CD4-positive, alpha-beta T cell treated with Interleukin-6 for 4 hours (primary cell): Measurements from ENCODE around the gene NEUROD1.

Source experiments
- DNase-seq: peaks from one replicate; pipeline ENCODE4 v3.0.0-alpha.2; 2020; ENCODE audit warnings: mixed read lengths

The NEUROD1 gene

DNA sequence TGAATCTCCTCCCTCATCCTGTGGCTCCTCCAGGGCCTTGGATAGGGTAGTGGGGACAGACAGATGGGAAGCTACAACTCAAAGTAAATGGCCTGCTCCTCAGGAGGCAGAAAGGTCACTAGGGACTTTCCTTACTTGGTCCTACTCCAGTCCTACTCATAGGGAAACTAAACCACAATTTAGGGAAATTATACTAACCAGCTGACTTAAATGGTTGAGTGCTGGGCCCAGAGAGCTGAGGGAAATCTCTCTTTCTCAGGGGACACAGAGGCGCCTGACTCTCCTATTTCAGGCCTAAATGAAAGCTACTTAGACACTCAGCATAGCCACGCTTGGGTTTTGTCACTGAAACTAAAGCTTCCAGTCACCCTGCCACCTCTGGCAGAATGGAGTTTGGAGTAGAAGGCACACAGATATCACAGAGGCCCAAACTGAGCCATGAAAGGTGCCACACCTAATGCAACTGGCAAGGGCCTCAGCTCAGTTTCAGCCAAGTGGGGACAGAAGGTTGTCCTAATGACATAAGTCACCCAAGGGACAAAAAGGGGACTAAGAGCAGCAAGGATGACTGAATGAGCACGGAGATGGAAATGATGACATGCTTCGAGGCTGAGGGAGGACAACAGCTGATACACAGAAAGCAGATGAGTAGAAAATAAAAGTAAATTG is 47.5 kb downstream of the NEUROD1 start:
- DNase-seq = no peak

DNA sequence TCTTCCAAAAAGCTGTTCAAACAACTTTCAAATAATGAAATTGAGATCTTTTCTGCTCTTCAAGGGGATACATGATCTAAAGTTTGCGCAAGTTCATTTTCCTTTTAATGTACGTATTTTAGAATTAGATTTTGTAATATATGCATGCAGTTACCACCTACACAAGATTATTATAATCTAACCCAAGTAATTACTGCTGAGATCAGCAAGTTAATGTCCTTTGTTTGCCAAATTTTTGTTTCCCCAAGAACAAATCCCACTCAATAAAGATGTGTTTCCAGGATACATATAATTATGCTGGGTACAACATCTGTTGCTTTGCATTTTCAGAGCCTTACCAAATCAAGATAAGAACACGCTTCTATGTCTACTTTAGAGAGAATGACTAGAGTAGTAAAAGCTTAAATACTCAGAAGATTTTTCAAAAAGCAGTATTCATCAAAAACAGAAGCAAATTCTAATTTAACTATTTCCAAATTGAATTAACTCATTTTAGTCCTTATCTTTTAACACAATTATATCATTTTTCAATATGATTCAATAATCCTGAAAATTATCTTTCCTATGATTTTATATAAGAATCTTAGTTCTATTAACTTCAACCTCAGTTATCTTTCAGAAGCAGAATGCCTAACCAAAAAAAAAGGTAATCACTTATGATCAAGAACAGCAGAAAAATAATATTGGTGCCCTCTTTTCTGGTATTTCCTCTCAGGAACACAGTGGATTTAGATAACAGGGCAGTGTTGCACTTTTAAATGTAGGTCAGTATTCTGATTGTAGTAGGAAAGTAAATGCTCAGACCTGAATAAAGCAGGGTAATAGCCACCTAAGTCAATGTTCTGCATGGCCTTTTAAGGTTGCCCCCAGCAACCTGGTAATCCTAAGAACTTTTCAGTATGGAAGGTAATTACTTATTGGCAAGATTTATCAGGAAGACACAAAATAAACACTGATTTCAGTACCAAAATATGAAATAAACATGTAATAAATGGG is 51.4 kb downstream of the NEUROD1 start:
- DNase-seq = no peak

GRCh38 chr2:181627545-181627944 is 52.8 kb downstream of the NEUROD1 start:
- no peak for DNase-seq

GRCh38 chr2:181626671-181627070 is 53.6 kb downstream of the NEUROD1 start:
- no peak for DNase-seq
